PC-3 (cell line): ENCODE measurements around the gene CROCC2. TPM values are rescaled to one million over a fixed set of nuclear protein-coding genes. Genes with fewer than 3 reads are reported as not detected.

ENCODE experiments used
- ATAC-seq: fragments of 200-7000 bp; cut with Tn5 transposase; 2 replicates; pipeline ENCODE4 v1.9.1; 2020; ENCODE audit warnings: mild to moderate bottlenecking, moderate library complexity
- BruUV-seq: library from RNA; stranded (reverse); fragments of 400-500 nt; replicated peaks from 2 replicates; lab custom pipeline; 2021; lab: Mats Ljungman, UMichigan
- CTCF ChIA-PET: fragments of 300-600 bp; sonication (Branson Sonifier 250); formaldehyde crosslinking; loops from one replicate; lab custom pipeline; 2022; ENCODE audit warnings: antibody characterized with exemption; lab: Charles Lee
- POLR2A ChIA-PET: fragments of 300-600 bp; sonication (Branson Sonifier 250); formaldehyde crosslinking; loops from one replicate; lab custom pipeline; 2022; ENCODE audit warnings: antibody characterized with exemption; ENCODE audit not compliant: unreplicated experiment; lab: Charles Lee
- DNase-seq: peaks from one replicate; pipeline ENCODE4 v3.0.0-alpha.2; 2015
- H2AFZ ChIP-seq: fragments of 300-600 bp; sonication (generic); 2 replicates; pipeline ENCODE4 v1.6.0; 2016; ENCODE audit warnings: antibody characterized with exemption, low read length
- H3F3A ChIP-seq: fragments of 300-600 bp; sonication (generic); one replicate; pipeline ENCODE4 v1.6.0; 2017; ENCODE audit warnings: antibody characterized with exemption, low read length, control low read depth, mild to moderate bottlenecking; ENCODE audit not compliant: unreplicated experiment
- H3K27ac ChIP-seq: fragments of 300-600 bp; sonication (generic); 2 replicates; pipeline ENCODE4 v1.5.1; 2016; ENCODE audit warnings: mild to moderate bottlenecking, low read length
- H3K27me3 ChIP-seq: fragments of 300-600 bp; sonication (generic); 2 replicates; pipeline ENCODE4 v1.6.1; 2016; ENCODE audit warnings: low read length, mixed read lengths
- H3K36me3 ChIP-seq: fragments of 300-600 bp; sonication (generic); 2 replicates; pipeline ENCODE4 v1.6.1; 2016; ENCODE audit warnings: low read depth, mixed run types, low read length, mixed read lengths
- H3K4me1 ChIP-seq: fragments of 300-600 bp; sonication (generic); 2 replicates; pipeline ENCODE4 v1.5.1; 2016; ENCODE audit warnings: low read length; ENCODE audit not compliant: insufficient read depth
- H3K4me2 ChIP-seq: fragments of 300-600 bp; sonication (generic); 2 replicates; pipeline ENCODE4 v1.6.0; 2016; ENCODE audit warnings: low read length
- H3K4me3 ChIP-seq: fragments of 300-600 bp; sonication (generic); 2 replicates; pipeline ENCODE4 v1.5.1; 2016; ENCODE audit warnings: mild to moderate bottlenecking, low read length, mixed read lengths
- H3K79me2 ChIP-seq: fragments of 300-600 bp; sonication (generic); 2 replicates; pipeline ENCODE4 v1.6.1; 2017; ENCODE audit warnings: low read length, mixed read lengths
- H3K9ac ChIP-seq: fragments of 300-600 bp; sonication (generic); 2 replicates; pipeline ENCODE4 v1.6.0; 2016; ENCODE audit warnings: mild to moderate bottlenecking, low read length
- H3K9me2 ChIP-seq: fragments of 300-600 bp; sonication (generic); replicated peaks from 2 replicates; pipeline ENCODE4 v1.6.1; 2016; ENCODE audit warnings: mixed run types, low read length, mixed read lengths
- H3K9me3 ChIP-seq: fragments of 300-600 bp; sonication (generic); 2 replicates; pipeline ENCODE4 v1.6.1; 2016; ENCODE audit warnings: low read length, mixed read lengths
- H4K20me1 ChIP-seq: fragments of 300-600 bp; sonication (generic); 2 replicates; pipeline ENCODE4 v1.6.1; 2016; ENCODE audit warnings: low read length, mixed read lengths
- EZH2 ChIP-seq: fragments of 300-600 bp; sonication (generic); IDR thresholded peaks from one replicate; pipeline ENCODE4 v1.6.1; 2017; ENCODE audit warnings: antibody characterized with exemption, mild to moderate bottlenecking, low read length; ENCODE audit not compliant: unreplicated experiment
- EZH2phosphoT487 ChIP-seq: fragments of 300-600 bp; sonication (generic); IDR thresholded peaks from 2 replicates; pipeline ENCODE4 v1.6.1; 2018; ENCODE audit warnings: mild to moderate bottlenecking, antibody characterized with exemption, low read length, borderline replicate concordance
- intact Hi-C: fragments of 100-400 bp; cut with micrococcal nuclease; formaldehyde crosslinking; loops from 2 replicates; pipeline ENCODE4 v1.9.0; 2023
- total RNA-seq: library from RNA; depleted of rRNA; stranded (reverse); fragments of >200 nt; gene quantifications from 2 replicates; pipeline ENCODE4 v1.2.3, GENCODE V29; 2014
- TF ChIP-seq, protein P1 (sequence below): fragments of 300-600 bp; sonication (generic); conservative IDR thresholded peaks from 2 replicates; pipeline ENCODE4 v1.5.1; 2017; ENCODE audit warnings: antibody characterized with exemption, low read depth, mild to moderate bottlenecking, low read length

CROCC2 gene
- total RNA-seq, 1 experiment from 2014 or later, result not detected

GRCh38 chr2:240874715-240875227 lies 31.4 kb upstream of the CROCC2 start:
- H3K4me1 ChIP-seq, result no peaks in the 10 kb centered on the region
- ATAC-seq, result no peak
- no peak overlapping the region for H3K9ac ChIP-seq
- H3K79me2 ChIP-seq, result no peaks in the 10 kb centered on the region
- no peaks in the 10 kb centered on the region for H3F3A ChIP-seq
- ChIA-PET CTCF (no interaction called here), POLR2A (no interaction called here)
- H3K4me3 ChIP-seq, result no peak overlapping the region
- DNase-seq, result no peak
- intact Hi-C loops, result no loop called here
- H3K27ac ChIP-seq, result no peak overlapping the region
- no peaks in the 10 kb centered on the region for H3K36me3 ChIP-seq
- no peak overlapping the region for H3K4me2 ChIP-seq
- TF ChIP-seq EZH2phosphoT487 (no peak), EZH2 (no peak)
- no peaks in the 10 kb centered on the region for H3K9me2 ChIP-seq
- H3K27me3 ChIP-seq, result no peaks in the 10 kb centered on the region
- no peak overlapping the region for H2AFZ ChIP-seq
- H3K9me3 ChIP-seq, result no peaks in the 10 kb centered on the region
- BruUV-seq, result no TSS peak
- H4K20me1 ChIP-seq, result no peaks in the 10 kb centered on the region

DNA sequence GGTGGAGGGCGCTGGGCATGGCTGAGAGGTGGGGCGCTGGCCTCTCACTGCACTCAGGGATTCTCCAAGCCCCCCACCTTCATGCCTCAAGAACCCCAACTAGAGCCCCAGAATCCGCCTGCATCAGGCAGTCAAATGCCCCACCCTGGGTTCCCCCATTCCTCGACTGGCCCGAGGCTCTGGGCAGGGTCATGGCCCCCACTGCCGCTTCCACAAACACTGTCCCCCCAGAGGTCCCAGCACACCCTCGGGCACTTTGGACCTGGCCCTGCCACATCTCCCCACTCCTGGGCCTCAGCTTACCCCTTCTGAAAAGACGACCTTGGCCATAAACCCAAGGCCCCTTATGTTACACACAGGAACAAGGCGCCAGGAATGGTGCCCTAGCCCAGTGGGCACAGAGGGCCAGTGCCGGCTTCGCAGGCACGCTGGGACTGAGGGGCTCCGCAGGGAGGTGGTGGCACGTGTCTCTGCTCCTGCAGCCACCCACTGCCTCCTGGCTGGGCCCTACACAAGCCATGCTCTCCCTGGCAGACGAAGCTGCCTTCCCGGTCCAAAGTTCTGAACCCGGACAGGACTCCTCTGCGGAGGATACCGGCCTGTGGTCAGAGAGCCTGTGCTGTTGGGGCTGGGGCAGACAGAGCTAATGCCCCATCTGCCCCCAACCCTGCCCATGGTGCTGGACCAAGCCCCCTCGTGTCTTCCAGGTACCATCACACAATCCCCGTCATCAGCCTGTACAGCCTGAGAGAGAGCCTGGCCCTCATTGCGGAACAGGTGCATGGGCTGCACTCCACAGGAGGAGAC lies 30.7 kb upstream of the CROCC2 start:
- no TSS peak for BruUV-seq
- no peak for ATAC-seq
- no peak overlapping the region for H3K9ac ChIP-seq
- TF ChIP-seq EZH2, result no peak
- no peak for TF ChIP-seq EZH2phosphoT487
- TF ChIP-seq, protein P1, sequence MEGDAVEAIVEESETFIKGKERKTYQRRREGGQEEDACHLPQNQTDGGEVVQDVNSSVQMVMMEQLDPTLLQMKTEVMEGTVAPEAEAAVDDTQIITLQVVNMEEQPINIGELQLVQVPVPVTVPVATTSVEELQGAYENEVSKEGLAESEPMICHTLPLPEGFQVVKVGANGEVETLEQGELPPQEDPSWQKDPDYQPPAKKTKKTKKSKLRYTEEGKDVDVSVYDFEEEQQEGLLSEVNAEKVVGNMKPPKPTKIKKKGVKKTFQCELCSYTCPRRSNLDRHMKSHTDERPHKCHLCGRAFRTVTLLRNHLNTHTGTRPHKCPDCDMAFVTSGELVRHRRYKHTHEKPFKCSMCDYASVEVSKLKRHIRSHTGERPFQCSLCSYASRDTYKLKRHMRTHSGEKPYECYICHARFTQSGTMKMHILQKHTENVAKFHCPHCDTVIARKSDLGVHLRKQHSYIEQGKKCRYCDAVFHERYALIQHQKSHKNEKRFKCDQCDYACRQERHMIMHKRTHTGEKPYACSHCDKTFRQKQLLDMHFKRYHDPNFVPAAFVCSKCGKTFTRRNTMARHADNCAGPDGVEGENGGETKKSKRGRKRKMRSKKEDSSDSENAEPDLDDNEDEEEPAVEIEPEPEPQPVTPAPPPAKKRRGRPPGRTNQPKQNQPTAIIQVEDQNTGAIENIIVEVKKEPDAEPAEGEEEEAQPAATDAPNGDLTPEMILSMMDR, result no peak
- intact Hi-C loops, result no loop called here
- H3K4me1 ChIP-seq, result no peaks in the 10 kb centered on the region
- no peaks in the 10 kb centered on the region for H3K27me3 ChIP-seq
- H3K9me2 ChIP-seq, result no peaks in the 10 kb centered on the region
- H3K9me3 ChIP-seq, result no peaks in the 10 kb centered on the region
- H4K20me1 ChIP-seq, result no peaks in the 10 kb centered on the region
- H3K79me2 ChIP-seq, result no peaks in the 10 kb centered on the region
- ChIA-PET CTCF (no interaction called here), POLR2A (no interaction called here)
- no peak overlapping the region for H3K4me2 ChIP-seq
- no peaks in the 10 kb centered on the region for H3F3A ChIP-seq
- no peak for DNase-seq
- H3K36me3 ChIP-seq, result no peaks in the 10 kb centered on the region
- no peak overlapping the region for H3K4me3 ChIP-seq
- H2AFZ ChIP-seq, result no peak overlapping the region
- no peak overlapping the region for H3K27ac ChIP-seq

- no peak overlapping the region for H2AFZ ChIP-seq
- no peaks in the 10 kb centered on the region for H3K9me3 ChIP-seq
- no peaks in the 10 kb centered on the region for H3F3A ChIP-seq
- TF ChIP-seq, protein P1, result no peak
- TF ChIP-seq EZH2phosphoT487 (no peak), EZH2 (no peak)
- H3K4me2 ChIP-seq, result no peak overlapping the region
- H3K79me2 ChIP-seq, result no peaks in the 10 kb centered on the region
- no peaks in the 10 kb centered on the region for H3K4me1 ChIP-seq
- H3K9me2 ChIP-seq, result no peaks in the 10 kb centered on the region
- no peaks in the 10 kb centered on the region; the same call in 1 of the 2 replicates for H3K27me3 ChIP-seq
- intact Hi-C loops, result no loop called here
- no peak for ATAC-seq
- no TSS peak for BruUV-seq
- POLR2A ChIA-PET, result no interaction called here
- no peak overlapping the region for H3K9ac ChIP-seq
- no peaks in the 10 kb centered on the region for H4K20me1 ChIP-seq
- H3K36me3 ChIP-seq, result no peaks in the 10 kb centered on the region
- CTCF ChIA-PET, result no interaction called here
- no peak overlapping the region for H3K27ac ChIP-seq
- no peak overlapping the region for H3K4me3 ChIP-seq
- DNase-seq, result no peak
Observed at GRCh38 chr2:240876035-240876474, 30.1 kb upstream of the CROCC2 start.
